NCI-H2107 treated with DMSO at 0.1 percent for 48 hours (cell line): ENCODE data around the gene PACSIN1.

Experiments
- DNase-seq: peaks from one replicate; lab custom pipeline; 2025; ENCODE audit not compliant: unreplicated experiment; lab: John Stamatoyannopoulos, UW

The PACSIN1 gene

GRCh38 chr6:34560366-34561226 is 94.7 kb downstream of the PACSIN1 start:
- no peak for DNase-seq

- no peak for DNase-seq
Measured at GRCh38 chr6:34561227-34561530, 95.3 kb downstream of the PACSIN1 start.

GRCh38 chr6:34562350-34562749 is 96.5 kb downstream of the PACSIN1 start:
- no peak for DNase-seq

- DNase-seq, result no peak
Measured at GRCh38 chr6:34562861-34563512, 97.1 kb downstream of the PACSIN1 start.

GRCh38 chr6:34563513-34563870 is 97.6 kb downstream of the PACSIN1 start:
- DNase-seq, result no peak

- DNase-seq, result no peak
Measured at GRCh38 chr6:34564181-34564580, 98.3 kb downstream of the PACSIN1 start.

- DNase-seq, result no peak
Measured at GRCh38 chr6:34565722-34566137, 99.9 kb downstream of the PACSIN1 start.

GRCh38 chr6:34566830-34567546 is 101.1 kb downstream of the PACSIN1 start:
- no peak for DNase-seq

GRCh38 chr6:34568341-34569201 is 102.7 kb downstream of the PACSIN1 start:
- no peak for DNase-seq

GRCh38 chr6:34569361-34569973 is 103.6 kb downstream of the PACSIN1 start:
- no peak for DNase-seq

GRCh38 chr6:34570066-34570833 is 104.4 kb downstream of the PACSIN1 start:
- peak; percentile 16 for DNase-seq

- DNase-seq, result no peak
Measured at GRCh38 chr6:34571388-34571787, 105.5 kb downstream of the PACSIN1 start.

GRCh38 chr6:34572021-34572420 is 106.1 kb downstream of the PACSIN1 start:
- DNase-seq, result no peak

GRCh38 chr6:34572585-34572984 is 106.7 kb downstream of the PACSIN1 start:
- no peak for DNase-seq

GRCh38 chr6:34573567-34574183 is 107.8 kb downstream of the PACSIN1 start:
- DNase-seq, result no peak

GRCh38 chr6:34574647-34575293 is 108.9 kb downstream of the PACSIN1 start:
- DNase-seq, result no peak

- DNase-seq, result no peak
Measured at GRCh38 chr6:34575326-34575725, 109.5 kb downstream of the PACSIN1 start.

GRCh38 chr6:34576286-34576955 is 110.5 kb downstream of the PACSIN1 start:
- no peak for DNase-seq
